ENCODE results near the gene ADGRF3.

GRCh38 chr2:26279886-26280285, 66.7 kb downstream of the ADGRF3 start:
- TF ChIP-seq POLR2A (IDR thresholded peaks at IDR 0.05; ENCODE audit: low read depth, low read length) (no peak), POLR2AphosphoS5 (IDR thresholded peaks at IDR 0.05; ENCODE audit: low read depth, low read length) (no peak), TAF1 (IDR thresholded peaks at IDR 0.05; ENCODE audit: low read depth, low read length) (no peak), SPI1 (IDR thresholded peaks at IDR 0.05; ENCODE audit: low read depth, low read length) (no peak), POU2F2 (IDR thresholded peaks at IDR 0.05; ENCODE audit: low read depth, low read length) (no peak)
